Stomach (tissue), 4 donors: ENCODE data around the gene SLC5A1.

Experiments
- POLR2AphosphoS5 ChIP-seq, 3 donors: sonication (generic); formaldehyde crosslinking; IDR thresholded peaks; one replicate each; pipeline ENCODE4 v1.6.1; 2016; ENCODE audit warnings: antibody characterized with exemption in 3 of 3
- TF ChIP-seq, protein P1 (sequence below), 7 experiments: fragments of 450-650 bp in 4 of 7; fragments of 200-600 bp in 3 of 7; sonication (generic) in 3 of 7; IDR thresholded peaks; one replicate each; pipeline ENCODE4 v1.5.1; 2016 to 2019; ENCODE audit warnings: antibody characterized with exemption in 7 of 7, control low read depth in 2 of 7, mild to moderate bottlenecking in 1 of 7

DNA sequence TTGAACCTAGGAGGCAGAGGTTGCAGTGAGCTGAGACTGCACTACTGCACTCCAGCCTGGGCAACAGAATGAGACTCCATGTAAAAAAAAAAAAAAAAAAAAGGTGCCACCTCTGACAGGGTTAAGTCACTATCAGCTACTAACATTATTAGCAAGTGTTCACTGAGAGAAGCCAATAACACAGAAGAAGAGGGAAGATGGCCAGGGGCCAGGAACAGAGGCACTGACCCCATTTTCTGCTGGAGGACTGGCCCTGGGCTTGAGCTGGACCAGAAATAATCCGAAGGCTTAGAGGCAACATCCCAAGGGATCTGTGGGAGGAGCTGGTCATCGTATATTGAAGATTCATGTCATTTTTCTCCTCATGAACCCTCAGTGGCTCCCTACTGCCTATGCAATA, 5.0 kb downstream of the SLC5A1 start:
- no peak for TF ChIP-seq POLR2AphosphoS5 (IDR thresholded peaks at IDR 0.05)
- TF ChIP-seq, protein P1, sequence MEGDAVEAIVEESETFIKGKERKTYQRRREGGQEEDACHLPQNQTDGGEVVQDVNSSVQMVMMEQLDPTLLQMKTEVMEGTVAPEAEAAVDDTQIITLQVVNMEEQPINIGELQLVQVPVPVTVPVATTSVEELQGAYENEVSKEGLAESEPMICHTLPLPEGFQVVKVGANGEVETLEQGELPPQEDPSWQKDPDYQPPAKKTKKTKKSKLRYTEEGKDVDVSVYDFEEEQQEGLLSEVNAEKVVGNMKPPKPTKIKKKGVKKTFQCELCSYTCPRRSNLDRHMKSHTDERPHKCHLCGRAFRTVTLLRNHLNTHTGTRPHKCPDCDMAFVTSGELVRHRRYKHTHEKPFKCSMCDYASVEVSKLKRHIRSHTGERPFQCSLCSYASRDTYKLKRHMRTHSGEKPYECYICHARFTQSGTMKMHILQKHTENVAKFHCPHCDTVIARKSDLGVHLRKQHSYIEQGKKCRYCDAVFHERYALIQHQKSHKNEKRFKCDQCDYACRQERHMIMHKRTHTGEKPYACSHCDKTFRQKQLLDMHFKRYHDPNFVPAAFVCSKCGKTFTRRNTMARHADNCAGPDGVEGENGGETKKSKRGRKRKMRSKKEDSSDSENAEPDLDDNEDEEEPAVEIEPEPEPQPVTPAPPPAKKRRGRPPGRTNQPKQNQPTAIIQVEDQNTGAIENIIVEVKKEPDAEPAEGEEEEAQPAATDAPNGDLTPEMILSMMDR (IDR thresholded peaks at IDR 0.05) = no peak
